Neural progenitor cell (in vitro differentiated cells): Measurements from ENCODE around the gene ZBTB37.

ENCODE experiments used
- EZH2 ChIP-seq: fragments of 200-600 bp; sonication (generic); IDR thresholded peaks from 2 replicates; pipeline ENCODE4 v1.6.1; 2017; ENCODE audit warnings: antibody characterized with exemption, mild to moderate bottlenecking, moderate library complexity
- TF ChIP-seq, protein P1 (sequence below): fragments of 200-600 bp; sonication (generic); IDR thresholded peaks from 2 replicates; pipeline ENCODE4 v1.5.1; 2017; ENCODE audit warnings: antibody characterized with exemption, mild to moderate bottlenecking

DNA sequence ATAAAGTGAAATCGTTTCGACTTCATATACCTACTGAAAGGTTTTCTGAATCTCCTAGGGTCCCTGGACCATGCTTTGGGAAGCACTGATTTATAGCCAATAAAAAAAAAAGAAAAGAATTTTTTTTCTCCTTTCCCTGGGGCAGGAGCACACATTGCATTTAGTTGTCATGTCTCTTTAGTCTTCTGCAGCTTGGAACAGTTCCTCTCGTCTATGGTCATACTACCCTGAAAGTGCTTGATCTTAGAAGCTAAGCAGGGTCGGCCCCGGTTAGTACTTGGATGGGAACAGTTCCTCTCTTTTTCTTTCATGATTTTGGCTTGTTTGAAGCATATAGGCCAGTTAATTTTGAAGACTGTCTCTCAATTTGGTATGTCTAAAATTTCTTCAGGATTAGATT is 52.7 kb downstream of the ZBTB37 start:
- TF ChIP-seq, protein P1, sequence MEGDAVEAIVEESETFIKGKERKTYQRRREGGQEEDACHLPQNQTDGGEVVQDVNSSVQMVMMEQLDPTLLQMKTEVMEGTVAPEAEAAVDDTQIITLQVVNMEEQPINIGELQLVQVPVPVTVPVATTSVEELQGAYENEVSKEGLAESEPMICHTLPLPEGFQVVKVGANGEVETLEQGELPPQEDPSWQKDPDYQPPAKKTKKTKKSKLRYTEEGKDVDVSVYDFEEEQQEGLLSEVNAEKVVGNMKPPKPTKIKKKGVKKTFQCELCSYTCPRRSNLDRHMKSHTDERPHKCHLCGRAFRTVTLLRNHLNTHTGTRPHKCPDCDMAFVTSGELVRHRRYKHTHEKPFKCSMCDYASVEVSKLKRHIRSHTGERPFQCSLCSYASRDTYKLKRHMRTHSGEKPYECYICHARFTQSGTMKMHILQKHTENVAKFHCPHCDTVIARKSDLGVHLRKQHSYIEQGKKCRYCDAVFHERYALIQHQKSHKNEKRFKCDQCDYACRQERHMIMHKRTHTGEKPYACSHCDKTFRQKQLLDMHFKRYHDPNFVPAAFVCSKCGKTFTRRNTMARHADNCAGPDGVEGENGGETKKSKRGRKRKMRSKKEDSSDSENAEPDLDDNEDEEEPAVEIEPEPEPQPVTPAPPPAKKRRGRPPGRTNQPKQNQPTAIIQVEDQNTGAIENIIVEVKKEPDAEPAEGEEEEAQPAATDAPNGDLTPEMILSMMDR: no peak
- TF ChIP-seq EZH2: no peak
